HG03280 (cell line): ENCODE data around the gene MAST3.
"Not testable (repeated sequence)": the region's sequence is repeated elsewhere in the genome, so short reads cannot be mapped to it uniquely, and the experiment has no call there.

ENCODE experiments used
- ATAC-seq: cut with Tn5 transposase; IDR thresholded peaks from one replicate; pipeline ENCODE4 v1.9.1; 2021; ENCODE audit warnings: mild to moderate bottlenecking, moderate library complexity; ENCODE audit not compliant: unreplicated experiment

Gene MAST3

GRCh38 chr19:18156841-18157464 is 59.4 kb downstream of the MAST3 start:
- no peak for ATAC-seq

- no peak for ATAC-seq
Observed at GRCh38 chr19:18157465-18158063, 60.0 kb downstream of the MAST3 start.

- no peak for ATAC-seq
Observed at GRCh38 chr19:18158467-18158866, 60.9 kb downstream of the MAST3 start.

DNA sequence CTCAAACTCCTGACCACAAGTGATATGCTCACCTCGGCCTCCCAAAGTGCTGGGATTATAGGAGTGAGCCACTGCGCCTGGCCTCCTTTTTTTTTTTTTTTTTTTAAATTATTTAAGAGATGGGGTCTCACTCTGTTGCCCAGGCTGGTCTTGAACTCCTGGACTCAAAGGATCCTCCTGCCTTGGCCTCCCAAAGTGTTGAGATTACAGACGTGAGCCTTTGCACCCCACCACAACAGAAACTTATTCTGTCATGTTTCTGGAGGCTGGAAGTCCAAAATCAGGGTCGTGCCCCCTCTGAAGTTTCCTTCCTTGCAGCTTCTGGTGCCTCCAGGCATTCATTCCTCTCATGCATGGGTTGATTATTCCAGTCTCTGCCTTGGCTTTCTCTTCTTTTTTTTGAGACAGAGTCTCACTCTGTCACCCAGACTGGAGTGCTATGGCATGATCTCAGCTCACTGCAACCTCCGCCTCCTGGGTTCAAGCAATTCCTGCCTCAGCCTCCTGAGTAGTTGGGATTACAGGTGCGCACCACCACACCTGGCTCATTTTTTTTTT is 61.6 kb downstream of the MAST3 start:
- ATAC-seq: not testable (repeated sequence)

- no peak for ATAC-seq
Observed at GRCh38 chr19:18159810-18160209, 62.2 kb downstream of the MAST3 start.

DNA sequence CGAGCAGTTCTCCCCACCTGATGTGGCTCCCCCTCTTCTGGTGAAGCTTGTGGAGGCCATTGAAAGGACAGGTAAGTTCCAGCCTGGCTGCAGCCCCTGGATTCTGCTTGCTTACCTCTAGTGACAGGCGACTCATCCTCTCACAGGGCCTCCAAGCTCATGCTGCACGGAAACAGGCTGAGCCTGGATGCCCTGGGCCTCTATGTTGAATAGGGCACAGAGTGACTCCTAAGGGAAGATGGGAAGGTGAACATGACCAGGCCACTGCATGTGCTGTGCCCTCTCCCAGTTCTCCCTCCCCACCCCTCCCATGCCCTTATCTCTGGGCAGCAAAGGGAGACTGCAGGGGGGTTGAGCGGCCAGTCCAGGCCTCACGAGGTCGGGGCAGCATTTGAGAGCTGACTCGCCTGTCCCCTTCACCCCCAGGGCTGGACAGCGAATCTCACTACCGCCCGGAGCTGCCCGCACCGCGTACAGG is 63.0 kb downstream of the MAST3 start:
- ATAC-seq: no peak

DNA sequence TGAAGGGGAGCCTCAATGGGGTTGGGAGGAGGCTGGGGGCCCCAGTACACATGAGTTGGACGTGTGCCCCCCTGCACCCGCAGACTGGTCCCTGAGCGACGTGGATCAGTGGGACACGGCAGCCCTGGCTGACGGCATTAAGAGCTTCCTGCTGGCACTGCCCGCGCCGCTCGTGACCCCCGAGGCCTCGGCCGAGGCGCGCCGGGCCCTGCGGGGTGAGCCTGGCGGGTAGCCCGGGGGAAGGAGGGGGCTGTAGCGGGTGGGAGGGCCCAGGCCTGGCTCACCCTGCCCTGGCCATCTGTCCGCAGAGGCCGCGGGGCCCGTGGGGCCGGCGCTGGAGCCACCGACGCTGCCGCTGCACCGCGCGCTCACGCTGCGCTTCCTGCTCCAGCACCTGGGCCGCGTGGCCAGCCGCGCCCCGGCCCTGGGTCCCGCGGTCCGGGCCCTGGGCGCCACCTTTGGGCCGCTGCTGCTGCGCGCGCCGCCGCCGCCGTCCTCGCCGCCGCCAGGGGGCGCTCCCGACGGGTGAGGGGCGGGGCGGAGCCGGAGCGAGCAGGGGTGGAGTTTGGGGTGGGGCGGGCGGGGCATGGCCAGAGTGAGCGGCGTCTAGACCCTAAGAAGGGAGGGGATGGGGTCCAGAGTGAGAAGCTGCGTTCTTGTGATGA is 63.5 kb downstream of the MAST3 start:
- ATAC-seq: peak; percentile 73

DNA sequence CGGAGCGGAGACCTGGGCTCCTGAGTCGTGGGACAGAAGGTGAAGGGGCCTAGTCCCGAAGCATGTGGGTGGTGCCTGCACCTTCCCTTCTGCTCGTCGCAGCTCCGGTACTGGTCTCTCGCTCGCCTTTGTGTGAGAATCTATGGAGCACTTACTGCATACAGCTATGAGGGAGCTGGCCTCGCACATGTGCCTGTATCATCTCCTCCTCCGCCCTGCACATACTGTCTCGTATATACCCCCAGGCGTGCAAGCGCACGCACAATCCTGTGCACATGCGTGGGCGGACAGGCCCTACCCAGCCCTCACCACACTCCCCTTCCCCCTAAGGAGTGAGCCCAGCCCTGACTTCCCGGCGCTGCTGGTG is 64.0 kb downstream of the MAST3 start:
- peak; percentile 9 for ATAC-seq

GRCh38 chr19:18164072-18164471 is 66.5 kb downstream of the MAST3 start:
- no peak for ATAC-seq

GRCh38 chr19:18165794-18166544 is 68.4 kb downstream of the MAST3 start:
- no peak for ATAC-seq

DNA sequence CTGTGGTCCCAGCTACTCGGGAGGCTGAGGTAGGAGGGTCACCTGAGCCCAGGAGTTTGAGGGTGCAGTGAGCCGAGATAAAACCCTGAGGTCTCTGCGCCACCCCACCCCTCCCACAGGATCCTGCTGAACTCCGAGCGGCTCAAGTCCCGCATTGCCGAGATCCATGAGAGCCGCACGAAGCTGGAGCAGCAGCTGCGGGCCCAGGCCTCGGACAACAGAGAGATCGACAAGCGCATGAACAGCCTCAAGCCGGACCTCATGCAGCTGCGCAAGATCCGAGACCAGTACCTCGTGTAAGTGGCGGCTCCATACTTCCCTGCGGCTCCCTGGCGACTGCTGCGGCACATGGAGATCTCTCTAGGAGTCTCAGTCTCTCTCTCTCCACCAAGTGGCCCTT is 69.4 kb downstream of the MAST3 start:
- ATAC-seq: no peak

DNA sequence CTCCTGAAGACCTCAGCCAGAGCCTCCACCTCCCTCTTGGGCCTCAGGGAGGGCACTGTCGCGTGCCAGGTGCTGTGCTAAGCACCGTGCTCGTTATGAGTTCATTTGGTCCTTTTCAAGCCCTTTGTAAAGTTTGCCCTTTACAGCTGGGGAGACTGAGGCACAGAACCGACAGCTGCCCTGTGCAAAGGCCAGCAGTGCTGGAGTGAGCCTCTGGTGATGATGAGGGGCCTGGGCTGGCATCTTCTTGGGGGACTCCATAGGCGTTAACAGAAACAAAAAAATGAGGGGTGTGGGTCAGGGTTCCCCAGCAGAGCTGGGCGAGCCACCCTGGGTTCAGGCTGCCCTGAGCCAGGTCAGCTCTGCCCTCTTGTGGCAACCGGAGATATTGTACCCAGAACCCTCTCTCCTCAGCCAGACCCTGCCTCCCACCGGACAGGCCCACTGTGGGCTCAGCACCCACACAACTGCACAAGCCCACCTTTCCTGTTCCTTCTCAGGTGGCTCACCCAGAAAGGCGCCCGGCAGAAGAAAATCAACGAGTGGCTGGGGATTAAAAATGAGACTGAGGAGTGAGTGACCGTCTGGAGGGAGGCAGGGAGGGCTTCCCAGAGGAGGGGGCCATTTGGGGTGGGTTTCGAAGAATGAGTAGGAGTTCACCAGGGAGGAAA is 70.5 kb downstream of the MAST3 start:
- no peak for ATAC-seq

- no peak for ATAC-seq
Observed at GRCh38 chr19:18168673-18169381, 71.2 kb downstream of the MAST3 start.

DNA sequence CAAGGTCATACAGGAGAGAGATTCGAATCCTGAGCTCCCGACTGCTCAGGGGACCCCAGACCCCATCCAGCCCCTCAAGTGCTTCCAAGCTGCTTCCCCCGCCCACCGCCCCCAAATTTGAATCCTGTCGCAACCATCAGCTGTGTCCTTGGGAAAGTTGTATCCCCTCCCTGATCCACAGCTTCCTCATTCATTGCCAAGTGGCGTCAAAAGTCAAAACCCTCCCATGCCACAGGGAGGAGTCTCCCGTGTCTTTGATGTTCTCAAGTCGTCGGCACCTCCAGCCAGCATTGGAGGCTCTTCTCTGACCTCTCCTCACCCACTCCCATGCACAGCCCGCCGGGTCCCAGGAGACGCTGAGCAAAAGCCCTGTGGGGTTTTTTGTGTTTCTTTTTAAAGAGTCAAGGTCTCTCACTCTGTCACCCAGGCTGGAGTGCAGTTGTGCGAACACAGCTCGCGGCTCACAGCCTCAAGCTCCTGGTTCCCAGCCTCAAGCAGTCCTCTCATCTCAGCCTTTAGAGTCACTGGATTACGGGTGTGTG is 73.2 kb downstream of the MAST3 start:
- no peak for ATAC-seq

DNA sequence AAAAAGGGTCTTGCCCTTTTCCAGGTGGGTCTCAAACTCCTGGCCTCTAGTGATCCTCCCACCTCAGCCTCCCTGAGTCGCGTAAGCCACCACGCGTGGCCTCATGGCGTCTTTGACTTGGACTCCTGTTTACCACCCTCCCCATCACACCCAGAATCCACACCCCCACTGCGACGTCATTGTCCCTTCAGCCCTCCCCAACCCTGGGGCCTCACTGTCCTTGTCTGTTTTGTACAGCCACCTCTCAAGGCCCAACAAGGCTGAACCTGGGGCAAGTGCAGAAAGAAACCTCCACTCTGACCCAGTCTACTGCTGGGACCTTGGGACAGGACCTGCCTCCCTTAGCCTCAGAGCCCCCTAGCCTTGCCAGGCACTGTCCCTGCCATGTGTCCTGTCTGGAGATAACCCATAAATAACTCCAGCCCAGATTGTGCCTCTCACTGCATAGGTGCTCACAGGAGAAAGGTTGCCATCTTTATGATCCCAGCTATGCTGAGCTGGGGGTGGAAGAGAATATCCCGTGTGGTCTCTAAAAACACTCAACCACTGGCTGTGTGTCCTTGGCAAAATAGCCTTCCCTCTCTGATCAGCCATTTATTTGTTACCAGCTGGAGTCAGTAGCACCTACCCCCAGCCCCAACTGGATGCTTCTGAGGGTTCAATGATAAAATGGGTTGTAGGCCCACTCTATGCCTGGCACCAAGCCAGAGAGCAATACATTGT is 74.2 kb downstream of the MAST3 start:
- no peak for ATAC-seq

DNA sequence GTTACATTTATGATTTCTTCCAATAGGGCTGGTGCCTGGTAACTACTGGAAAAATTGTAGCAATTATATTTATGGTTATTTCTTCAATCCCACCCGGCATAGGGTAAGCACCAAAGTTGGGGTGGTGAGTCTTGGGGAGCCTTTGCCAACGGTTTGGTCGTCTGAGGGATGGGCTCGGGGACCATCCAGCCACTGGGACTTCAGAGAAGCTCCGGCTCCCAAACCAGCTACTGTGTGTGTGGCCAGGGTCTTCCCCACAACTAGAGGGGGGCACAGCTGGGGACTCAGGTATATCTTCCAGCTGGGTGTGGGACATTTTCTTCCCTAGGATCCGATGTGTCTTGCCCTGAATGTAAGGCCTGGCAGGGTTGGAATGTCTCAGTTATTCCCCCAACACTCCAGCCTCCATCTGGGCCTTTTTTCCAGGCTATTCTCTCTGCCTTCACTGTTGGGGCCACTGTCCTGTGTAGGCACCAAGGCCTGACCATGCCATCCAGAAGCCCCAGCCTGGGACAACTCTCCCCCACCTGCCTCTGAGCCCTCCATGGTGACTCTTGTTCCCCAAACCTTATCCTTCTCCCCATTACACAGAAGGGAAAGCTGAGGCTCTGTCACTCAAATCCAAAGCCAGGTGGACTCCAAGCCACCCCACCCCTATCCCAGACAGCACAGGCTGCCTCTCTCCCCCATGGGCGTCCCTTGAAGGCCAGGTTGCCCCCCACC is 74.9 kb downstream of the MAST3 start:
- ATAC-seq: no peak

DNA sequence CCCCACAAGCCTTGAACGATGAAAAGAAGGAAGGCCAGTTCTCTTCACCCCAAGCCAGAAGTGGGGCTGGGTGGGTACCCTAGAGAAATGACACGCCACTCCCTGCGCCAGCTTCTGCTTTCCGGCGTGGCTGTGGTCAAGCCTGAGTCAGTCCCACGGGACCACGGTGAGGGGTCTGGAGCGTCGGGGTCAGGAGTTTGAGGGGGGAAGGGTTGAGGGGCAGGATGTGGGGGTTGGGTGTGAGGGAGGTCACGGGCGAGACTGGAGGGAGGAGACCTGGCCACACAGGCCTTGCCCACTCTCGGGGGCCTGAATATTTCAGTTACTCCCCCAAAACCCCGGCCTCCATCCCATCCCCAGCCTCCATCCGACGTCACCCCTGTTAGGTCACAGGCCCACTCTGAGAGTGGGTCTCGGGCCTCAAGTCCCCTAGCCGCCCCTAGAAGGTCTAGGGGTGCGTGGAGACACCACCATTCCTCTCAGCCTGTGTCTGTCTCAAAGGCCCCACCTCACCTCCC is 75.5 kb downstream of the MAST3 start:
- no peak for ATAC-seq

GRCh38 chr19:18173572-18174288 is 76.2 kb downstream of the MAST3 start, which contains the start of gene IFI30:
IFI30 (plus strand) TSS chr19:18173813; CDS start chr19:18173842, 29 bp downstream.
- peak; percentile 51 for ATAC-seq
